Subcutaneous adipose tissue (tissue), 4 donors: ENCODE measurements around the gene SPIRE1. TPM values are rescaled to one million over a fixed set of nuclear protein-coding genes. Genes with fewer than 3 reads are reported as not detected.

Experiments used
- total RNA-seq, 4 donors: library from RNA; depleted of rRNA; stranded (reverse); fragments of >200 nt; gene quantifications; one replicate each; pipeline ENCODE4 v1.1.0, GENCODE V29; 2016
- TF ChIP-seq, protein P1 (sequence below): fragments of 450-650 bp; IDR thresholded peaks from one replicate; pipeline ENCODE4 v1.5.1; 2016; ENCODE audit warnings: low read depth, mild to moderate bottlenecking, control low read depth, antibody characterized with exemption, moderate library complexity

SPIRE1 gene
- total RNA-seq, 4 donors from 2014 or later, result 25.3 to 32.8 (median 27.9) TPM

DNA sequence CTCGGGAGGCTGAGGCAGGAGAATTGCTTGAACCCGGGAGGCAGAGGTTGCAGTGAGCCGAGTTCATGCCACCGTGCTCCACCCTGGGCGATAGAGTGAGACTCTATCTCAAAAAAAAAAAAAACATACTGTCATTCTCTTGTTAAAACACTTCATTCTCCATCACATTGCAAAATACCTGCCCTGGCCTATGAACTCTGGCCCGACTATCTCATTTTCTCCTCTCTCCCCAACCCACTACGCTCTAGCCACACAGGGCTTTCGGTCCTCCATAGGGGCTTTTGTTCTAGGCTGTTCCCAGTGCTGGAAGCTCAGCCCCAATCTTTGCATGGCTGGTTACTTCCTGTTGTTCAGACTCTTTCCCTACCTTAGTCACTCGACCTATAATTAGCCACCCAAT, 34.3 kb upstream of the SPIRE1 start:
- TF ChIP-seq, protein P1, sequence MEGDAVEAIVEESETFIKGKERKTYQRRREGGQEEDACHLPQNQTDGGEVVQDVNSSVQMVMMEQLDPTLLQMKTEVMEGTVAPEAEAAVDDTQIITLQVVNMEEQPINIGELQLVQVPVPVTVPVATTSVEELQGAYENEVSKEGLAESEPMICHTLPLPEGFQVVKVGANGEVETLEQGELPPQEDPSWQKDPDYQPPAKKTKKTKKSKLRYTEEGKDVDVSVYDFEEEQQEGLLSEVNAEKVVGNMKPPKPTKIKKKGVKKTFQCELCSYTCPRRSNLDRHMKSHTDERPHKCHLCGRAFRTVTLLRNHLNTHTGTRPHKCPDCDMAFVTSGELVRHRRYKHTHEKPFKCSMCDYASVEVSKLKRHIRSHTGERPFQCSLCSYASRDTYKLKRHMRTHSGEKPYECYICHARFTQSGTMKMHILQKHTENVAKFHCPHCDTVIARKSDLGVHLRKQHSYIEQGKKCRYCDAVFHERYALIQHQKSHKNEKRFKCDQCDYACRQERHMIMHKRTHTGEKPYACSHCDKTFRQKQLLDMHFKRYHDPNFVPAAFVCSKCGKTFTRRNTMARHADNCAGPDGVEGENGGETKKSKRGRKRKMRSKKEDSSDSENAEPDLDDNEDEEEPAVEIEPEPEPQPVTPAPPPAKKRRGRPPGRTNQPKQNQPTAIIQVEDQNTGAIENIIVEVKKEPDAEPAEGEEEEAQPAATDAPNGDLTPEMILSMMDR, result no peak

DNA sequence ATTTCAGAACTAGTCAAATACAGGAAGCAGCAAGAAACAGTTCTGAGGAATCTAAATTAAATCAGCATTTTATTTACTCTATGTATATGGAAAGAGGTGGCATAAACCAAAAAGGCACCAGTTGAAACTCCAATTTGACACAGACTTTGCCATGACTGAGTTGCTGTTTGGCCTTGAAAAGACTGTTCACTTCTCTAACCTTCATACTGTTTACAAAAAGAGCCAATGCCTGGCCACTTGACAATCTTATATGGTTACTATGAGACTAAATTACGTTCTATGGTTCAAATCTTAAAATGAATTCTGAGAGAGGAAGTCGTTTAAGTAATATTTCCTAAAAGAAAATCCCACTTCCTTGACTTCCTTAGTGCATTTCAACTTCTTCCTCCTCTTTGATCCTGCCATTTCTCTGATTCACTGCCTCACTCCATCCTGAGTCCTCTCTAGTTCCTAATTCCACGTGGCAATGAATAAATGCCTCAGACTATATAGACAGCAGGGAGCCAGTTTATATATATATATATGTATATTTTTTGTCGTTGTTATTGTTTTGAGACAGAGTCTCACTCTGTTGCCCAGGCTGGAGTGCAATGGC, 31.4 kb upstream of the SPIRE1 start:
- TF ChIP-seq, protein P1, result no peak

DNA sequence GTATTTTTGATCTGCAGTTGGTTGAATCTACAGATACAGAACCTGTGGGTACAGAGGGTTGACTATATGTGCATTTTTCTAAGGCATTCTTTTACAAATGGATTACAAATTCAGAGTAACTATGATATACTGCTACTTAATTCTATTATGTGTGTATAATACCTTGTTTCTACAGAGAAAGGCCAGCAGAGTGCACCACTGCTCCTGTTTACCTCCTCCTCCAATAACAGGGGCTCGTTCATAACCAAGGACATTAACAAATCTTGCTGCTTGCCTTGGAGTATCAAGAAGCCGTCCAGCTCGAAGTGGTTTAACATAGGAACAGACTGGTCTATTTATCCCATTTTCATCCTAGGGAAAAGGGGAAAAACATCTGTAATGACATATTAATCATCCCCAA, 28.2 kb upstream of the SPIRE1 start:
- TF ChIP-seq, protein P1, result no peak

DNA sequence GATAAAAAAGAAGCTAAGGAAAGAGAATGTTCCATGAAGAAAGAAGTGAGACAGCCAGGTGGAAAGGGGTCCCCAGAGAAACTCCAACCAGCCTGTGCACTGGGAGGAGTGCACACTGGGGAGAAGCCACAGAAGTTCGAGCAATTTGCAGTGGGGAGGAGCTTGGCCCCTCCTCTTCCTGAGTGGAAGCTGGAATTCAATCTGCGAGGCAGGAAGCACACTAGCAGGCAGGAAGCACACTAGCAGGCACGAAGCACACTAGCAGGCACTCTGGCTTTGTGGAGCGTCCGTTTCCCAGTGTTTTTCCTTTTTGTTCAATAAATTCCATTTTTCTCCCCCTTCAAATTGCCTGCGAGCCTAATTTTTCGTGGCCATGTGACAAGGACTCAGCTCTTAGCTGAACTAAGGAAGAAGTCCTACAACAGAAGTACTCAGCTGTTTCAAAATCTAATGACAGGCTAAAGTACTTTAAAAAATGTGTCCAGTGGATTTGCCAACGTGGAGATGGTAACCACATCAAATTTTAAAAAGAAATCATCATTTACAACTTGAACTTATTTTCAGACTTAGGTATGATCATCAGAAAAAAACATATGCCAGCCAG, 21.4 kb upstream of the SPIRE1 start:
- TF ChIP-seq, protein P1, result no peak

DNA sequence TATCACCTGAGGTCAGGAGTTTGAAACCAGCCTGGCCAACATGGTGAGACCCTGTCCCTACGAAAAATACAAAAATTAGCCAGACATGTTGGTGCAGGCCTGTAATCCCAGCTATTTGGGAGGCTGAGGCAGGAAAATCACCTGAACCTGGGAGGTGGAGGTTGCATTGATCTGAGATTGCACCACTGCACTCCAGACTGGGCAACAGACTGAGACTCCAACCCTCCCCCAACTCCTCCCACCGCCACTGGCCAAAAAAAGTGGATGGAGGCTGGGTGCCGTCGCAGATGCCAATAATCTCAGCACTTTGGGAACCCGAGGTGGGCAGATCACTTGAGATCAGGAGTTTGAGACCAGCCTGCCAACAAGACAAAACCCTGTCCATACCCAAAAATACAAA, 10.1 kb upstream of the SPIRE1 start:
- TF ChIP-seq, protein P1, result no peak

DNA sequence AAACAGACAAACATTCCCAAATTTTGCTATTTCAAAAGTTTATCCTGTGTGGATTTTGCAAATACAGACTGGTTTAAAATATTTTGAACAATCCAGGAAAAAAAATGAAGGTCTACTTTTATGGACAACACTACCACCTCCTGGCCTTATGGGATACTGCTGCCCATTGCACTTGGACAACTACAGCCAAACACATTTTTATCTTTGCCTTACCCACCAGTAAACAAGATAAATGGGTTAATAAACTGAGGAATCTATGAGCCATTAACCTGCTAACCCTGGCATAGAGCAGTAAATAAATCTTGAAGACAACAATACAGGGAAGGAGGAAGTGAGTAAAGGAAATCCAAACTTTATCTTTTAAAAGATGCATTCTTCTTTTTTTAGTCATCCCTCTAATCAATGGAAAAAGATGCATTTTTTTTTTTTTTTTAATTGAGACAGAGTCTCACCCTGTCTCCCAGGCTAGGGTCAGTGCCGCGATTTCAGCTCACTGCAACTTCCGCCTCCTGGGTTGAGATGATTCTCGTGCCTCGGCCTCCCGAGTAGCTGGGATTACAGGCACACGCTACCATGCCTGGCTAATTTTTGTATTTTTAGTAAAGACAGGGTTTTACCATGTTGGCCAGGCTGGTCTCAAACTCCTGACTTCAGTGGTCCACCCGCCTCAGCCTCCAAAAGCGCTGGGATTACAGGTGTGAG, 2.1 kb upstream of the SPIRE1 start:
- TF ChIP-seq, protein P1, result no peak

DNA sequence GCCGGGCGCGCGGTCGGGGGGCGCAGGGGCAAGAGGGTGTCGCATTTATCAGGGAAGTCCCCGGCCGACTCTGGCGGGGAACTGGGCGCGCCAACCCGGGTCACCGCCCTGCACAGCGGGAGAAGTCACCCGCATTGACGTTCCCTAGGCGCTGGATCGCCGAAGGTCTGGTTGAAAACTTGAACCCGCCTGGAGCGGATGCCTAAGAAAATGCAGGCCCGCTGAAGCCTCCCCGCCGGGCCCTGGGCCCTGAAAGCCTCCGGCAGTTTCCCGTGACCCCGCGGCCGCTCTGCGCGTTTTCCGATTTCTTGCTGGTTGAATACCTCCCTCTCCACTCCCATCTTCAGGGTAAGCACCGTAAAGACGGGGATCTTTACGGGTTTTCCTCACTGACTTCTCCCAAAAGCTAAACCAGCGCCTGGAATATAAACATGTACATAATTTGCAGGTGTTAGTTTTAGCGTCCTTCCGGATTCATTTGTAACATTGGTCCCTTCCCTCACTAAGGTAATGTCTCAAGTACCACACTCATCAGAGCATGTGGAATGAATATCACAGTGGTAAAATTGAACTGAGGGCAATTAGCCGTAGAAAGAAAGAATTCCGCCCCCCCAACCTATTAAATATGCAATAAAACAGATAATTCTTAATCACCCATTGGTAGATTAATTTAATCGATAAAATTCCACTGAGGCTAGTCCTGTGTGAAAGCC, 675 bp upstream of the SPIRE1 start:
- TF ChIP-seq, protein P1, result no peak
